Measurements from ENCODE around the gene TUBB2B. TPM values are rescaled to one million over a fixed set of nuclear protein-coding genes. Genes with fewer than 3 reads are reported as not detected.

The TUBB2B gene
- total RNA-seq, 2 donors from 2014 or later, result 253 to 304 TPM

DNA sequence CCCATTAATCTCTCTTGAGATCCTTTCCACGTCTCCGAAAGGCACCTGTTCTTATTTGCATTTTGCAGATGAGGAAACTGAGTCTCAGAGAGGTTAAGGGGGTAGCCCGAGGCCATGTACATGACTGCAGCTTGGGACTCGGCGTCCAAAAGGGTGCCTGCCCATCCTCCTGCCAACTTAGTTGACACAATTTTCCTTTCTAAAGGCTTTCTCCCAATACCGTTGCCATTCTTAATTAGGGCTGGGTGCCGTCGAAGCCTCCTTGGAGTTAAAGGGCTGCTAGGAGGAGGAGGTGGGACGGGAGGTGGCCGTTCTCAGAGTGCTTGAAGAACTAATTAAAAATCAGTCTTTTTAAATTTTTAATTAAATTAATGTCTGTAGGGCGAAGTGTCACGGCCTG, 30.7 kb upstream of the TUBB2B start:
- no peak overlapping the region for H3K27ac ChIP-seq (ENCODE audit: low read depth, low read length)
- Mint-ChIP-seq H3K4me1 (peaks cover 13% of the 10 kb centered on the region), H3K4me3 (peak overlapping the region; percentile 90), H3K27me3 (ENCODE audit: insufficient read depth) (peaks cover 49% of the 10 kb centered on the region), H3K9me3 (peaks cover 7% of the 10 kb centered on the region), H3K36me3 (ENCODE audit: low read depth) (peaks cover 4% of the 10 kb centered on the region), H3K27ac (no peak overlapping the region)
- WGBS, 2 experiments (ENCODE audit: insufficient coverage in 1 of 2, insufficient read length in 1 of 2), result 71 to 80% methylated on average over 4 to 11 of the region's 12 CpGs
- no peak for DNase-seq
- no peak for TF ChIP-seq CTCF (conservative IDR thresholded peaks at IDR 0.05)
- no peaks in the 10 kb centered on the region for H3K9me3 ChIP-seq (ENCODE audit: control insufficient read depth, low read length)
- H3K4me1 ChIP-seq (ENCODE audit: control insufficient read depth, insufficient read depth, low read length), result no peaks in the 10 kb centered on the region
- peak overlapping the region; percentile 86 for H3K4me3 ChIP-seq (ENCODE audit: low read length)
- no peak overlapping the region for H3K9ac ChIP-seq (ENCODE audit: extremely low read depth, low read length, poor library complexity, severe bottlenecking)
- H3K36me3 ChIP-seq (ENCODE audit: control insufficient read depth, insufficient read depth, low read length), result no peaks in the 10 kb centered on the region
- H3K27me3 ChIP-seq (ENCODE audit: control insufficient read depth, insufficient read depth, low read length, poor library complexity, severe bottlenecking), result peaks cover 19% of the 10 kb centered on the region

- peaks cover 4% of the 10 kb centered on the region for H3K36me3 Mint-ChIP-seq (ENCODE audit: low read depth)
- Histone ChIP-seq H3K9me3 (ENCODE audit: control insufficient read depth, low read length) (no peaks in the 10 kb centered on the region), H3K27me3 (ENCODE audit: control insufficient read depth, insufficient read depth, low read length, poor library complexity, severe bottlenecking) (peaks cover 54% of the 10 kb centered on the region), H3K9ac (ENCODE audit: extremely low read depth, low read length, poor library complexity, severe bottlenecking) (no peak overlapping the region), H3K27ac (ENCODE audit: low read depth, low read length) (no peak overlapping the region), H3K4me1 (ENCODE audit: control insufficient read depth, insufficient read depth, low read length) (peaks cover 20% of the 10 kb centered on the region), H3K4me3 (ENCODE audit: low read length) (no peak overlapping the region), H3K36me3 (ENCODE audit: control insufficient read depth, insufficient read depth, low read length) (no peaks in the 10 kb centered on the region)
- peaks cover 9% of the 10 kb centered on the region for H3K9me3 Mint-ChIP-seq
- WGBS, 2 experiments (ENCODE audit: insufficient coverage in 1 of 2, insufficient read length in 1 of 2), result 97 to 98% methylated on average over 21 to 40 of the region's 40 CpGs
- no peak for DNase-seq
- no peak for TF ChIP-seq CTCF (conservative IDR thresholded peaks at IDR 0.05)
- peaks cover 89% of the 10 kb centered on the region for H3K27me3 Mint-ChIP-seq (ENCODE audit: insufficient read depth)
- peaks cover 19% of the 10 kb centered on the region for H3K4me1 Mint-ChIP-seq
- H3K4me3 Mint-ChIP-seq, result no peak overlapping the region
- no peak overlapping the region for H3K27ac Mint-ChIP-seq
Measured at GRCh38 chr6:3253597-3253961, 26.1 kb upstream of the TUBB2B start.

DNA sequence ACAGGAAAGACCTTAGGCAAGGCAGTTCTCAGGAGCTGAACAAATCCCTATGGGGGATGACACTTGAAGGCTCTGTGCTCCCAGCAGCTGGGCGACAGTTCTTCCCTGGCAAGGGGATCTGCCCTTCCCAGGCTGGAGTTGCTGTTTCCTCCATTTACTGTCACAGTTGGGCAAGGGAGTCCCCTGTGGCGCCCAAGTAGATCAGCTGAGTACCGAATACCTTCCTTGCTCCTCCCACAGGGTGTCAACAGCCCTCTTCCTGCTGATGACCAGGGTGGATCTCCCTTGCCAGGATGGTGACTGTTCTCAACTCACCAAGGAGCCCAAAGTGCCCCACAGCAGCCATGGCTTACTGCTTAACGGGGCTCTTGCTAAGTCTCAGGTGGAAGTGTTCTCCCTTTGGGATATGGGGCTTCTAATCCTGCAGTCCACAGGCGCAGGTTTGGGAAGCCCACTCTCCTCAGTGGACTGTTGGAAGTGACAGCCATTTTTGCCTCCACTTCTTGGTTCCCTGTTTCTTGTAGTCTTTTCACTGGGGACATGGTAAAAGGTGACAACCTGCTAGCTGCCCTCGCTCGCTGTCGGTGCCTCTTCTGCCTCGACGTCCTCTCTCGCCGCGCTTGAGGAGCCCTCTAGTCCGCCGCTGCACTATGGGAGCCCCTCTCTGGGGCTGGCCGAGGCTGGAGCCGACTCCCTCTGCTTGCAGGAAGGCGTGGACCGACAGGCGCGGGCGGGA, 25.6 kb upstream of the TUBB2B start:
- H3K27ac Mint-ChIP-seq, result no peak overlapping the region
- no peaks in the 10 kb centered on the region for H3K36me3 ChIP-seq (ENCODE audit: control insufficient read depth, insufficient read depth, low read length)
- H3K9me3 ChIP-seq (ENCODE audit: control insufficient read depth, low read length), result no peaks in the 10 kb centered on the region
- no peak for TF ChIP-seq CTCF (conservative IDR thresholded peaks at IDR 0.05)
- H3K9me3 Mint-ChIP-seq, result peaks cover 9% of the 10 kb centered on the region
- H3K4me1 ChIP-seq (ENCODE audit: control insufficient read depth, insufficient read depth, low read length), result peaks cover 20% of the 10 kb centered on the region
- peaks cover 91% of the 10 kb centered on the region for H3K27me3 Mint-ChIP-seq (ENCODE audit: insufficient read depth)
- H3K27me3 ChIP-seq (ENCODE audit: control insufficient read depth, insufficient read depth, low read length, poor library complexity, severe bottlenecking), result peaks cover 54% of the 10 kb centered on the region
- no peak overlapping the region for H3K4me3 Mint-ChIP-seq
- H3K9ac ChIP-seq (ENCODE audit: extremely low read depth, low read length, poor library complexity, severe bottlenecking), result no peak overlapping the region
- H3K4me3 ChIP-seq (ENCODE audit: low read length), result no peak overlapping the region
- WGBS, 2 experiments (ENCODE audit: insufficient coverage in 1 of 2, insufficient read length in 1 of 2), result 95 to 96% methylated on average over 13 to 22 of the region's 22 CpGs
- H3K4me1 Mint-ChIP-seq, result peaks cover 24% of the 10 kb centered on the region
- H3K27ac ChIP-seq (ENCODE audit: low read depth, low read length), result no peak overlapping the region
- H3K36me3 Mint-ChIP-seq (ENCODE audit: low read depth), result peaks cover 4% of the 10 kb centered on the region
- no peak for DNase-seq
